Skin epidermis (tissue), 12 donors: ENCODE measurements around the gene NME1.

Experiments used
- H3K27ac ChIP-seq, 21 experiments: fragments of 200-600 bp; sonication (generic) in 11 of 21; one replicate each; pipeline ENCODE4 v1.5.0; 2020; ENCODE audit warnings: mild to moderate bottlenecking in 3 of 21, inconsistent platforms in 2 of 21, moderate library complexity in 2 of 21
- H3K4me3 ChIP-seq, 7 experiments: fragments of 200-600 bp; sonication (generic) in 2 of 7; one replicate each; pipeline ENCODE4 v1.5.0; 2020; ENCODE audit warnings: inconsistent platforms in 2 of 7, mild to moderate bottlenecking in 2 of 7, moderate library complexity in 1 of 7

The NME1 gene

DNA sequence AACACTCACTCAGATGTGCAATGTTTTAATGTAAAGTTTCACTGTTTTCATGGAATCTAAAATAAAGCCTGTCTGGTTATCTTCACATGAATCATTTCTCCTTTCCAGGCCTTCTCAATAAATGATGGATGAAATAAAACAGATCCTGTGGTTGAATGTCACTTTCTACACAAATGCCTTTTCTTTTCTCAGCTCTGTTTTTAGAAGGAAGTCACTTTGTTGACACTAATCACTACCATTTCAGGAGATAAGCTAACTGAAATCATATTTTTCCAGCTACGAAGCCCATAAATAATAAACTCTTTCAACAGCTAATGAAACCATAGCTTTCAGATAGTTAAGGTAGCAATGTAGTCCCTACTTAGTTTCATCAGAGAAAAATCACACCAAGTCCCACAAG is 30.8 kb downstream of the NME1 start:
- no peak overlapping the region for H3K4me3 ChIP-seq
- H3K27ac ChIP-seq: no peak overlapping the region

DNA sequence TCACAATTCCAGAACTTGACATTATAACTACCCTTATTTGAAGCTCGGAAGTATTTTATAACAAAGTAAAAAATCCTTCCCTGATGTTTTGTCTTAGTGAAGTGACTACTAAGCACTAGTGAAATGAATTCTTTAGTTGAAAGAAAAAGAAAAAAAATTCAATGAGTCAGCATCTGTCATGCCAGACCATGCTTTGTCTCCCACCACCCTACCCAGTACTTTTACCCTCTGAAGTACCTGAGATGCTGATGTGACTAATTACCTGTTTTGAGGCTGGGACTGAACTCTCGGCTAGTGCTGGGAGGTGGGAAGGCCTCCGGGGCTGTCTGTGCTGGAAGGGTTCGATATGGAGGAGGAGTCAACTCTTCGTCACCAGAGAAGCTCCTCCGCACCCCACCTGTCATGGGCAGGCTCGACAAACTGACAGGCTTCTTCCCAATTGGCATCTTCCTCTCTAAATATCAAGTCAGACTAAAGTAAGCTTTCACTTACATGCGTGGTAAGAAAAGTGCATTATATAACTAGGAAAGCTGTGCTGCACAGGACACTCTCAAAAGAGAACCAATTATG is 32.5 kb downstream of the NME1 start:
- Histone ChIP-seq H3K4me3 (no peak overlapping the region), H3K27ac (no peak overlapping the region)

DNA sequence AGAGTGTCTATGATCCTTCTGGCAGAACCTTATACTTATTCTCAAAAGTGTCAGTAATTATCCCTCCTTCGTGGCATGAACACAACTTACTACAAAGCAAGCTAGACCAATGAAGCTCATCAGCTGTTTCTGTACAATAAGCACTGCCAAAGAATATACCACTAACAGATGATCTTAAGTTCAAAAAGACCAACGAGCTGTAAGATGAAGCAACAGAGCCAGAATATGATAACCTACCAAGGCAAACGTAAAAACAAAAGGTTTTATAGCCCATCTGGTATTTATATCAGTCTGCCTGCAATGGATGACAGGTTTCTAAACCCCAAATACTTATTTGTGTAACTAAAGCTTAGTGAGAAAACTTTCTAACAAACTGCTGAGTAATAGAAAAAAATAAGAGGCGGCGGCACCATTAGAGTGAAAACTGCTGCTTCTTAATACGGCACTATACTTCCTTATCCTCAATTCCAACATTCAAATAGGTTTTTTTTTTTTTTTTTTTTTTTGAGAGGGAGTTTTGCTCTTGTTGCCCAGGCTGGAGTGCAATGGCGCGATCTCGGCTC is 35.0 kb downstream of the NME1 start:
- no peak overlapping the region for H3K4me3 ChIP-seq
- H3K27ac ChIP-seq: no peak overlapping the region

DNA sequence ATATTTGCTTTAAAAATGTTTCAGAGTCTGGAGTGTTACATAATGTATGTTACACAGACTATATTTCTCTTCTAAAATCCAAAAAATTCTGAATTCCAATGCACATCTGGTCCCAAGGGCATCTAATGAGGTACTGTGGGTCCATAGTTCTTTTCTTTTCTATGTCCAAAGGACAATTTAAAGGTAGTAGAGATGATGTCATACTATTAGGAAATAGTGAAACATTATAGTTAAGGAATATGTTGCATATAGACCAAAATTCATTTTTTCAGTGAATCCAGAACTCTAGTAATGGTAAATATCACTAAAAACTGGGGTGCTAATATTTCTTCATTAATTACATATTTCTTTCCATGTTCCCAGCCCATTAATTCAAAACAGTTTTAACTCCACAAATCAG is 35.8 kb downstream of the NME1 start:
- no peak overlapping the region for H3K4me3 ChIP-seq
- no peak overlapping the region for H3K27ac ChIP-seq

DNA sequence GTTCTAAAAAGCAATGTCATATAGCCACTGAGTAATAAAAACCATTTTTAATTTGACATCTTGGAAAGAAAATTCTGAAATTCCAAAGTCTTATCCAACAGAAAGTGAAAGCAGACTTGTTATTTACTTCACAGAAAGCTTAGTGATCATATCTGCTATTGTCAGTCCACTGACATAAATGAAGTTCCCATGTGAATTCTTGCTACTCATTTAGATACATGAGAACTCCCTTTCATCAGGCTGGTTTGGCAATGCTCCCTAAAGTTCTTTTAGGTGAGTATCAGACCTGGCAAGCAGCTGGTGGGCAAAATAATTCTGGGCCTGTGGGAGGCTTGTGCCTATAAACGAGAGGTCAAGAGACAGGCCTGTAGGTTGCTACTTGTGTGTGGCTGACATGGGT is 36.3 kb downstream of the NME1 start:
- Histone ChIP-seq H3K4me3 (no peak overlapping the region), H3K27ac (peak overlapping the region in 3 of 21 experiments; percentile 22 to 38 (median 35))

DNA sequence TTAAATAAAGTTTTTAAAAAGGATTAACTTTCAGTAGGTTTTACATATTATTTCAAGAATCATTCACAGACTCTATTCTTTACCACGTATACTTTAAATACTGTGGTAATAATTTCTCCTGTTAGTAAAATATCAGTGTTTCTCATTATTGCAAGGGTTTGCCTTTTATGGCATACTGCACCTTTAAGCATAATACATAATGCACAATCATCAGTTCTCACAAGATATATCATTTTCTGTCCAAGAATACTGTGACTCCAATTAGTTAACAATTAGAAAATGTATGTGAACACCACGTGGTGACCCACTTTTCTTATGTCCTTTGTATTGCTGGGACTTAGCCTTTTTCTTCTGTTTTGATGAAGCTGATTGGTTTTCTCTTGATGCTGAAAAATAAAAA is 38.5 kb downstream of the NME1 start:
- no peak overlapping the region for H3K27ac ChIP-seq
- H3K4me3 ChIP-seq: no peak overlapping the region

DNA sequence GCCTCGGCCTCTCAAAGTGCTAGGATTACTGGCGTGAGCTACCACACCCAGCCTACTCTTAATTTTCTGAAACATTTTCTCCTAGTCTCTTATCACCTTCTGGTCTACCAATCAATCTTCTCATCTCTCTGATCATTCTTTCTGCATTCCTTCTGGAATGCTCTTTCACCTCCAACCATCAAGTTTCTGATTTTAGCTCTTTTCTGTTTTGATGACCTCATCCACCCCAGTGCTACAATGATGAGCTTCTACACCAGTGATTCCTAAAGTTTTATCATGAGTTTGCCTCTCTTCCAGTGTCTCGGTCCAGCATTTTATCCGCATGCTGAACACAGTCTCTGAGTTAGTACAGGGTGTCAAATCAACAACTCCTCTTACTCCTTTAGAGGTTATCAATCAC is 44.4 kb downstream of the NME1 start:
- no peak overlapping the region for H3K4me3 ChIP-seq

DNA sequence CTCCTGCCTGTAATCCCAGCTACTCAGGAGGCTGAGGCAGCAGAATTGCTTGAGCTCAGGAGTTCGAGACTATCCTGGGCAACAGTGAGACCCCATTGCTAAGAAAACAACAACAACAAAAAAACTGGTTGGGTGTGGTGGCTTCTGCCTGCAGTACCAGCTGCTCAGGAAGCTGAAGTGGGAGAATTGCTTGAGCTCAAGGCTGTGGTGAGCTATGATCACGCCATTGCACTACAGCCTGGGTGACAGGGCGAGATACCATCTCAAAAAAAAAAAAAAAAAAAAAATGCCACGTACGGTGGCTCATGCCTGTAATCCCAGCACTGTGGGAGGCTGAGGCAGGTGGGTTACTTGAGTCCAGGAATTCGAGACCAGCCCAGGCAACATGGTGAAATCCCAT is 46.9 kb downstream of the NME1 start:
- Histone ChIP-seq H3K4me3 (no peak overlapping the region), H3K27ac (no peak overlapping the region)

More for the DNA sequence above, 44.4 kb downstream of the NME1 start:
- no peak overlapping the region for H3K27ac ChIP-seq

DNA sequence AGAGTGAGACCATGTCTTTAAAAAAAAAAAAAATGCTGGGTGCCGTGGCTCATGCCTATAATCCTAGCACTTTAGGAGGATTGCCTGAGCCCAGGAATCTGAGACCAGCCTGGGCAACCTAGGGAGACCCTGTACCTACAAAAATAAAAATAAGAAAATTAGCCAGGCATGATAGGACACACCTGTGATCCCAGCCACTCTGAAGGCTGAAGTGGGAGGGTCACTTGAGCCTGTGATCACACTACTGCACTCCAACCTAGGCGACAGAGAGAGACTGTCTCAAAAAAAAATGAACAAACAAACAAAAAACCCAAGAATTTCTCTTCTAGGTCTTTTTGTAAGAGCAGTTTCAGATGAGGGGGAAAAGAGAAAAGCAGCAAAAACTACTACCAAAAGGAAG is 47.5 kb downstream of the NME1 start:
- Histone ChIP-seq H3K27ac (no peak overlapping the region), H3K4me3 (no peak overlapping the region)

DNA sequence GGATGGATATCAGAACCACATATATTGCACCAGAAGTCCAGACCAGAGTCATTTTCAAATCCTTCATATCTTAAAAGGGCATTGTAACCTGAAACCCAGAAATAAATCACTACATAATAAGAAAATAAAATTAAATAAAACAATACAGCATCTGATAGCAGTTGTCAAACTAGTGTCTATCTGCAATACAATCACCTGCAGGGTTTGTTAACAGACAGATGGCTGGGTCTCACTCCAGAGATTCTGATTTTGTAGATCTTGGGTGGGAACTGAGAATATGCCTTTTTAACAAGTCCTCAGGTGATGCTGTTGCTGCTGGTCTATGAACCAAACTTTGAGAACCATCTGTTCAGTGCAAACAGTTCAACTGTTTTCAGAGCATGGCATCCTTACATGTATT is 50.5 kb downstream of the NME1 start:
- H3K4me3 ChIP-seq: no peak overlapping the region
- no peak overlapping the region for H3K27ac ChIP-seq
